Right lobe of liver (tissue), 6 donors: Measurements from ENCODE around the gene DPEP2NB. TPM values are rescaled to one million over a fixed set of nuclear protein-coding genes. Genes with fewer than 3 reads are reported as not detected.
"Not testable (repeated sequence)": the region's sequence is repeated elsewhere in the genome, so short reads cannot be mapped to it uniquely, and the experiment has no call there.

Source experiments
- ATAC-seq, 4 donors: fragments of 200-7000 bp; cut with Tn5 transposase; one replicate each; pipeline ENCODE4 v1.9.1; 2020; ENCODE audit warnings: mild to moderate bottlenecking in 4 of 4, moderate library complexity in 4 of 4
- DNase-seq, 3 donors: peaks; one replicate each; pipeline ENCODE4 v3.0.0-alpha.2; 2020
- H3K27ac ChIP-seq, 3 donors: fragments of 200-600 bp; one replicate each; pipeline ENCODE4 v1.8.0; 2022
- H3K27me3 ChIP-seq, 2 donors: fragments of 200-600 bp; one replicate each; pipeline ENCODE4 v1.8.0; 2022
- H3K36me3 ChIP-seq, 4 donors: fragments of 200-600 bp; sonication (generic) in 1 of 4; one replicate each; pipeline versions ENCODE4 v1.5.1 to v1.8.0; 2017 to 2022; ENCODE audit warnings: control low read depth in 1 of 4
- H3K4me1 ChIP-seq, 4 donors: fragments of 200-600 bp; sonication (generic) in 1 of 4; one replicate each; pipeline versions ENCODE4 v1.5.1 to v1.8.0; 2017 to 2022; ENCODE audit warnings: control low read depth in 1 of 4
- H3K4me3 ChIP-seq, 3 donors: fragments of 200-600 bp; one replicate each; pipeline ENCODE4 v1.8.0; 2022
- H3K9me3 ChIP-seq, 4 donors: fragments of 200-600 bp; sonication (generic) in 1 of 4; one replicate each; pipeline versions ENCODE4 v1.5.1 to v1.8.0; 2017 to 2022; ENCODE audit warnings: control low read depth in 1 of 4
- CTCF ChIP-seq, 4 donors: fragments of 200-600 bp in 3 of 4; fragments of 450-650 bp in 1 of 4; IDR thresholded peaks; one replicate each; pipeline versions ENCODE4 v1.5.1 to v1.8.0; 2016 to 2022; ENCODE audit warnings: antibody characterized with exemption in 4 of 4, mild to moderate bottlenecking in 2 of 4
- POLR2A ChIP-seq: fragments of 450-650 bp; IDR thresholded peaks from one replicate; pipeline ENCODE4 v1.6.1; 2017; ENCODE audit warnings: antibody characterized with exemption, mild to moderate bottlenecking
- WGBS: methylation state at CpG from one replicate; pipeline ENCODE4 v1.1.6; 2018; ENCODE audit warnings: low coverage, low lambda C conversion rate; ENCODE audit not compliant: insufficient coverage; ENCODE audit errors: missing lambda C conversion rate; 5-methylcytosine and 5-hydroxymethylcytosine counted together
- intact Hi-C, 2 donors: fragments of 100-400 bp; cut with DNase I; formaldehyde crosslinking; loops; one replicate each; pipeline versions ENCODE4 v1.11.2 to v1.14.1; 2022
- total RNA-seq, 6 experiments: library from RNA; depleted of rRNA in 2 of 6; stranded (reverse); fragments of >200 nt in 2 of 6; fragmentation: NEBNext Ultra II Directional in 3 of 6; extraction: Animal tissue kit (Norgen Biotek cat#: 25700) in 3 of 6; gene quantifications; one replicate each; pipeline versions ENCODE4 v1.1.0 to v1.2.4, GENCODE V29; 2016 to 2023
- donor health status: DM: no; HTN: yes; CAD: no.
- donor health status: DM: no; HTN: no; CAD: no.
- donor health status: DM: no; HTN: no; CAD: no.
- donor health status: DM: no; HTN: yes; CAD: no.
- donor health status: DM: no; HTN: yes; CAD: no.

The DPEP2NB gene
- total RNA-seq, 6 experiments from 2014 or later = not detected

- Histone ChIP-seq H3K36me3 (no peaks in the 10 kb centered on the region), H3K27me3 (no peaks in the 10 kb centered on the region), H3K4me3 (peak overlapping the region; percentile 68 to 99 (median 96)), H3K9me3 (no peaks in the 10 kb centered on the region), H3K4me1 (peaks cover 0 to 19% (median 10%) of the 10 kb centered on the region in 4 donors), H3K27ac (peak overlapping the region; percentile 67 to 77 (median 71))
- intact Hi-C loops = no loop called here
- DNase-seq = peak in 1 of 3 donors; percentile 29
- ATAC-seq = peak in 1 of 4 donors; percentile 3
- 4% methylated on average over 4 of the region's 19 CpGs for WGBS
- TF ChIP-seq CTCF (IDR thresholded peaks at IDR 0.05) = no peak
- no peak for TF ChIP-seq POLR2A
Observed at GRCh38 chr16:68022278-68022727, 6.6 kb upstream of the DPEP2NB start.

- H3K27me3 ChIP-seq = no peaks in the 10 kb centered on the region
- no peaks in the 10 kb centered on the region for H3K9me3 ChIP-seq
- intact Hi-C loops = no loop called here
- peaks cover 0 to 19% (median 10%) of the 10 kb centered on the region in 4 donors for H3K4me1 ChIP-seq
- no peaks in the 10 kb centered on the region for H3K36me3 ChIP-seq
- no peak for DNase-seq
- no peak for ATAC-seq
- no CpG with 5 or more reads among the region's 10 CpGs for WGBS
- H3K27ac ChIP-seq = no peak overlapping the region
- no peak overlapping the region for H3K4me3 ChIP-seq
- TF ChIP-seq POLR2A (no peak), CTCF (IDR thresholded peaks at IDR 0.05) (no peak)
Observed at GRCh38 chr16:68021490-68021889, 5.8 kb upstream of the DPEP2NB start.

GRCh38 chr16:68019167-68019680, 3.5 kb upstream of the DPEP2NB start:
- H3K27me3 ChIP-seq = no peaks in the 10 kb centered on the region
- peaks cover 0 to 18% (median 9%) of the 10 kb centered on the region in 4 donors for H3K4me1 ChIP-seq
- no peak overlapping the region for H3K27ac ChIP-seq
- peak in 1 of 3 donors; percentile 18 for DNase-seq
- intact Hi-C loops = no loop called here
- ATAC-seq = no peak
- no peaks in the 10 kb centered on the region for H3K36me3 ChIP-seq
- no peaks in the 10 kb centered on the region for H3K9me3 ChIP-seq
- WGBS = 53% methylated on average over 7 of the region's 8 CpGs
- H3K4me3 ChIP-seq = no peak overlapping the region
- TF ChIP-seq CTCF (IDR thresholded peaks at IDR 0.05) = no peak
- no peak for TF ChIP-seq POLR2A

- peak overlapping the region in 1 of 3 donors; percentile 33 for H3K27ac ChIP-seq
- no peak for TF ChIP-seq POLR2A
- no peak for TF ChIP-seq CTCF (IDR thresholded peaks at IDR 0.05)
- H3K4me1 ChIP-seq = no peaks in the 10 kb centered on the region
- 20% methylated on average over 1 of the region's 1 CpG for WGBS
- no peak overlapping the region for H3K4me3 ChIP-seq
- no peaks in the 10 kb centered on the region for H3K9me3 ChIP-seq
- DNase-seq = no peak
- no peaks in the 10 kb centered on the region for H3K36me3 ChIP-seq
- no peaks in the 10 kb centered on the region for H3K27me3 ChIP-seq
- ATAC-seq = peak; percentile 31 to 65 (median 52)
- intact Hi-C loops = no loop called here
Observed at GRCh38 chr16:68013440-68013839, 2.3 kb downstream of the DPEP2NB start.

GRCh38 chr16:68009872-68010271, 5.8 kb downstream of the DPEP2NB start:
- ATAC-seq, H3K4me3 ChIP-seq, H3K36me3 ChIP-seq, intact Hi-C loops, H3K27me3 ChIP-seq, H3K4me1 ChIP-seq, H3K9me3 ChIP-seq, H3K27ac ChIP-seq, DNase-seq: not testable (repeated sequence)
- WGBS = 68% methylated on average over 4 of the region's 4 CpGs
